ENCODE measurements around the gene RIPK1. TPM values are rescaled to one million over a fixed set of nuclear protein-coding genes. Genes with fewer than 3 reads are reported as not detected.
A peak's percentile ranks its signal among the peaks of the same experiment; 100 is the strongest.
"Not testable (repeated sequence)": the region's sequence is repeated elsewhere in the genome, so short reads cannot be mapped to it uniquely, and the experiment has no call there.

The RIPK1 gene
- total and polyA plus RNA-seq, 9 of the 15 experiments (the other 6 are each of a cell fraction or from before 2014, with no cell fraction given) = 3.8 to 24.9 (median 17.7) TPM

GRCh38 chr6:3054229-3055157, 13.8 kb upstream of the RIPK1 start (continued):
- TF ChIP-seq ATF7 (IDR thresholded peaks at IDR 0.05) (peak; percentile 68; the same call in 1 of the 2 replicates), TSHZ1 (CRISPR knock-in tag; IDR thresholded peaks at IDR 0.05) (peak; percentile 75), EP400 (IDR thresholded peaks at IDR 0.05) (peak; percentile 37; the same call in 1 of the 2 replicates), HDAC1 (IDR thresholded peaks at IDR 0.05) (peak in 1 of 2 experiments; percentile 38; a peak in 1 of 4 replicates), SMAD3 (CRISPR knock-in tag; conservative IDR thresholded peaks at IDR 0.05) (peak; percentile 67; the same call in 1 of the 2 replicates), HDAC8 (tag; IDR thresholded peaks at IDR 0.05) (peak; percentile 65; the same call in 1 of the 2 replicates), NFRKB (IDR thresholded peaks at IDR 0.05; ENCODE audit: low read depth) (peak; percentile 25; the same call in 1 of the 2 replicates), CHD4 (IDR thresholded peaks at IDR 0.05; ENCODE audit: insufficient read depth, insufficient replicate concordance, low read depth, low read length, poor library complexity, severe bottlenecking) (peak; percentile 6), ETS2 (tag; IDR thresholded peaks at IDR 0.05; ENCODE audit: borderline replicate concordance, poor library complexity, severe bottlenecking) (peak; percentile 72), MAZ (CRISPR knock-in tag; conservative IDR thresholded peaks at IDR 0.05 in 1 of 2, IDR thresholded peaks at IDR 0.05 in 1 of 2) (peak in 1 of 2 experiments; percentile 31; a peak in 1 of 4 replicates), ZNF507 (tag; conservative IDR thresholded peaks at IDR 0.05) (0 out of 2 replicates have a peak, but pooled peaks have one; percentile 9), E2F3 (CRISPR knock-in tag; IDR thresholded peaks at IDR 0.05) (0 out of 2 replicates have a peak, but pooled peaks have one; percentile 3), NFIC (IDR thresholded peaks at IDR 0.05) (peak; percentile 83), ATF1 (tag; IDR thresholded peaks at IDR 0.05) (peak; percentile 50; the same call in 1 of the 2 replicates), IRF9 (tag; IDR thresholded peaks at IDR 0.05) (0 out of 2 replicates have a peak, but pooled peaks have one; percentile 54), GMEB1 (CRISPR knock-in tag; IDR thresholded peaks at IDR 0.05) (peak; percentile 38), NR2C1 (tag; IDR thresholded peaks at IDR 0.05) (peak; percentile 75)
- TF ChIP-seq ATF1 (CRISPR knock-in tag; IDR thresholded peaks at IDR 0.05); NR2C1 (IDR thresholded peaks at IDR 0.05): not testable (repeated sequence)
